ENCODE data around the gene PPIA. TPM values are rescaled to one million over a fixed set of nuclear protein-coding genes. Genes with fewer than 3 reads are reported as not detected.

The PPIA gene
- total RNA-seq, 1 experiment from 2014 or later, result 2,465 TPM

- TF ChIP-seq CBFB (CRISPR knock-in tag; IDR thresholded peaks at IDR 0.05; ENCODE audit: low read depth) (no peak), NFATC4 (CRISPR knock-in tag; IDR thresholded peaks at IDR 0.05) (no peak), FOXP1 (CRISPR knock-in tag; IDR thresholded peaks at IDR 0.05; ENCODE audit: borderline replicate concordance) (no peak), ZNF219 (CRISPR knock-in tag; IDR thresholded peaks at IDR 0.05; ENCODE audit: borderline replicate concordance) (no peak), JAZF1 (CRISPR knock-in tag; IDR thresholded peaks at IDR 0.05) (no peak), CREB1 (CRISPR knock-in tag; IDR thresholded peaks at IDR 0.05) (no peak)
These were observed 26.6 kb upstream of the PPIA start (continued) for GRCh38 chr7:44769776-44770294.

GRCh38 chr7:44771358-44771757, 25.1 kb upstream of the PPIA start:
- H3K9me3 Mint-ChIP-seq, result no peaks in the 10 kb centered on the region
- H3K36me3 Mint-ChIP-seq, result peaks cover 17% of the 10 kb centered on the region
- 0 out of 2 replicates have a peak overlapping the region, but pooled peaks have one; percentile 13 for H3K27ac Mint-ChIP-seq
- ChIA-PET CTCF (no interaction called here), POLR2A (no interaction called here)
- H3K4me1 Mint-ChIP-seq, result peaks cover 20% of the 10 kb centered on the region
- H3K4me3 Mint-ChIP-seq, result no peak overlapping the region
- H3K27me3 Mint-ChIP-seq (ENCODE audit: low read depth), result no peaks in the 10 kb centered on the region
- ATAC-seq, result no peak
- DNase-seq (ENCODE audit: low spot score), result no peak
- no peak for TF ChIP-seq IRF2 (CRISPR knock-in tag; IDR thresholded peaks at IDR 0.05; ENCODE audit: borderline replicate concordance, low read depth)
- no peak for TF ChIP-seq MLX (CRISPR knock-in tag; IDR thresholded peaks at IDR 0.05)
- no peak for TF ChIP-seq PREB (CRISPR knock-in tag; IDR thresholded peaks at IDR 0.05; ENCODE audit: borderline replicate concordance)
- no peak for TF ChIP-seq PRDM15 (CRISPR knock-in tag; IDR thresholded peaks at IDR 0.05)
- TF ChIP-seq ARID4B (CRISPR knock-in tag; IDR thresholded peaks at IDR 0.05; ENCODE audit: borderline replicate concordance), result no peak
- TF ChIP-seq ZNF317 (CRISPR knock-in tag; IDR thresholded peaks at IDR 0.05; ENCODE audit: borderline replicate concordance, low read depth), result no peak
- no peak for TF ChIP-seq NFE2L1 (CRISPR knock-in tag; IDR thresholded peaks at IDR 0.05)
- TF ChIP-seq HMGXB4 (CRISPR knock-in tag; IDR thresholded peaks at IDR 0.05), result no peak
- TF ChIP-seq AFF4 (CRISPR knock-in tag; IDR thresholded peaks at IDR 0.05; ENCODE audit: borderline replicate concordance), result no peak
- no peak for TF ChIP-seq GRHL2 (CRISPR knock-in tag; IDR thresholded peaks at IDR 0.05; ENCODE audit: insufficient replicate concordance, severe bottlenecking)
- no peak for TF ChIP-seq KAT7 (CRISPR knock-in tag; IDR thresholded peaks at IDR 0.05; ENCODE audit: borderline replicate concordance)
- TF ChIP-seq EMX1 (CRISPR knock-in tag; IDR thresholded peaks at IDR 0.05), result no peak

Measured in WTC11 (cell line).